Endodermal cell (in vitro differentiated cells): ENCODE measurements around the gene C1orf21. TPM values are rescaled to one million over a fixed set of nuclear protein-coding genes. Genes with fewer than 3 reads are reported as not detected.

Experiments
- DNase-seq: peaks from one replicate; pipeline ENCODE4 v3.0.0-alpha.2; 2017
- H3K27ac ChIP-seq: 2 replicates; pipeline ENCODE4 v1.5.1; 2013; ENCODE audit warnings: mild to moderate bottlenecking, low read depth, low read length, moderate library complexity
- H3K27me3 ChIP-seq: 2 replicates; pipeline ENCODE4 v1.6.1; 2013; ENCODE audit warnings: mild to moderate bottlenecking, low read length, moderate library complexity; ENCODE audit not compliant: insufficient read depth, control insufficient read depth, poor library complexity, severe bottlenecking
- H3K36me3 ChIP-seq: 2 replicates; pipeline ENCODE4 v1.7.0; 2013; ENCODE audit warnings: mild to moderate bottlenecking, low read length, moderate library complexity; ENCODE audit not compliant: control insufficient read depth, insufficient read depth
- H3K4me1 ChIP-seq: one replicate; pipeline ENCODE4 v1.7.0; 2013; ENCODE audit warnings: low read length; ENCODE audit not compliant: control insufficient read depth, insufficient read depth
- H3K4me3 ChIP-seq: 2 replicates; pipeline ENCODE4 v1.5.1; 2013; ENCODE audit warnings: mild to moderate bottlenecking, low read length, moderate library complexity
- H3K9ac ChIP-seq: 2 replicates; pipeline ENCODE4 v1.6.1; 2013; ENCODE audit warnings: mild to moderate bottlenecking, low read length, moderate library complexity; ENCODE audit not compliant: poor library complexity, severe bottlenecking; ENCODE audit errors: extremely low read depth
- H3K9me3 ChIP-seq: 2 replicates; pipeline ENCODE4 v1.6.1; 2013; ENCODE audit warnings: mild to moderate bottlenecking, low read length, moderate library complexity; ENCODE audit not compliant: control insufficient read depth
- H3K27ac Mint-ChIP-seq: 2 replicates; pipeline ENCODE4 v1.8.0; 2020; ENCODE audit warnings: mixed read lengths
- H3K27me3 Mint-ChIP-seq: 2 replicates; pipeline ENCODE4 v1.8.0; 2021; ENCODE audit warnings: mild to moderate bottlenecking, mixed read lengths; ENCODE audit not compliant: insufficient read depth
- H3K36me3 Mint-ChIP-seq: 2 replicates; pipeline ENCODE4 v1.8.0; 2020; ENCODE audit warnings: low read depth, mixed read lengths
- H3K4me1 Mint-ChIP-seq: 2 replicates; pipeline ENCODE4 v1.8.0; 2020; ENCODE audit warnings: mixed read lengths
- H3K4me3 Mint-ChIP-seq: 2 replicates; pipeline ENCODE4 v1.8.0; 2020; ENCODE audit warnings: mild to moderate bottlenecking, moderate library complexity, mixed read lengths
- H3K9me3 Mint-ChIP-seq: 2 replicates; pipeline ENCODE4 v1.8.0; 2020; ENCODE audit warnings: mild to moderate bottlenecking, mixed read lengths
- WGBS, 2 experiments: methylation state at CpG; one replicate each; pipeline versions ENCODE4 v1.1.5 to v1.1.7; 2013; ENCODE audit warnings: missing lambda C conversion rate in 2 of 2, mixed read lengths in 1 of 2; ENCODE audit not compliant: insufficient coverage in 1 of 2, insufficient read length in 1 of 2; 5-methylcytosine and 5-hydroxymethylcytosine counted together
- total RNA-seq, 2 donors: library from RNA; stranded (reverse); fragmentation: NEBNext Ultra II Directional in 1 of 2; extraction: Animal tissue kit (Norgen Biotek cat#: 25700) in 1 of 2; gene quantifications; 2 replicates in 1 of 2; 3 replicates in 1 of 2; pipeline ENCODE4 v1.2.1, GENCODE V29; 2021
- TF ChIP-seq, protein P1 (sequence below): fragments of 200-600 bp; sonication (generic); conservative IDR thresholded peaks from 2 replicates; pipeline ENCODE4 v1.5.0; 2021; ENCODE audit warnings: antibody characterized with exemption, mild to moderate bottlenecking

Gene C1orf21
- total RNA-seq, 2 donors from 2014 or later: 9.1 to 10.2 TPM

GRCh38 chr1:184558691-184559090 is 171.9 kb downstream of the C1orf21 start:
- Histone ChIP-seq H3K27ac (no peak overlapping the region), H3K9me3 (no peaks in the 10 kb centered on the region), H3K4me3 (no peak overlapping the region), H3K36me3 (no peaks in the 10 kb centered on the region), H3K27me3 (no peaks in the 10 kb centered on the region), H3K4me1 (peaks cover 9% of the 10 kb centered on the region), H3K9ac (no peak overlapping the region)
- DNase-seq: no peak
- no peak overlapping the region for H3K4me3 Mint-ChIP-seq
- H3K4me1 Mint-ChIP-seq: peaks cover 16% of the 10 kb centered on the region
- TF ChIP-seq, protein P1, sequence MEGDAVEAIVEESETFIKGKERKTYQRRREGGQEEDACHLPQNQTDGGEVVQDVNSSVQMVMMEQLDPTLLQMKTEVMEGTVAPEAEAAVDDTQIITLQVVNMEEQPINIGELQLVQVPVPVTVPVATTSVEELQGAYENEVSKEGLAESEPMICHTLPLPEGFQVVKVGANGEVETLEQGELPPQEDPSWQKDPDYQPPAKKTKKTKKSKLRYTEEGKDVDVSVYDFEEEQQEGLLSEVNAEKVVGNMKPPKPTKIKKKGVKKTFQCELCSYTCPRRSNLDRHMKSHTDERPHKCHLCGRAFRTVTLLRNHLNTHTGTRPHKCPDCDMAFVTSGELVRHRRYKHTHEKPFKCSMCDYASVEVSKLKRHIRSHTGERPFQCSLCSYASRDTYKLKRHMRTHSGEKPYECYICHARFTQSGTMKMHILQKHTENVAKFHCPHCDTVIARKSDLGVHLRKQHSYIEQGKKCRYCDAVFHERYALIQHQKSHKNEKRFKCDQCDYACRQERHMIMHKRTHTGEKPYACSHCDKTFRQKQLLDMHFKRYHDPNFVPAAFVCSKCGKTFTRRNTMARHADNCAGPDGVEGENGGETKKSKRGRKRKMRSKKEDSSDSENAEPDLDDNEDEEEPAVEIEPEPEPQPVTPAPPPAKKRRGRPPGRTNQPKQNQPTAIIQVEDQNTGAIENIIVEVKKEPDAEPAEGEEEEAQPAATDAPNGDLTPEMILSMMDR: no peak
- H3K27ac Mint-ChIP-seq: no peak overlapping the region
- H3K9me3 Mint-ChIP-seq: no peaks in the 10 kb centered on the region
- H3K36me3 Mint-ChIP-seq: no peaks in the 10 kb centered on the region
- peaks cover 3% of the 10 kb centered on the region for H3K27me3 Mint-ChIP-seq

- TF ChIP-seq, protein P1: no peak
- Histone ChIP-seq H3K36me3 (no peaks in the 10 kb centered on the region), H3K4me3 (no peak overlapping the region), H3K9ac (no peak overlapping the region), H3K9me3 (no peaks in the 10 kb centered on the region), H3K4me1 (peaks cover 9% of the 10 kb centered on the region), H3K27ac (no peak overlapping the region), H3K27me3 (no peaks in the 10 kb centered on the region)
- Mint-ChIP-seq H3K27ac (no peak overlapping the region), H3K9me3 (no peaks in the 10 kb centered on the region), H3K4me3 (no peak overlapping the region), H3K27me3 (peaks cover 3% of the 10 kb centered on the region), H3K36me3 (no peaks in the 10 kb centered on the region), H3K4me1 (peaks cover 18% of the 10 kb centered on the region)
- no peak for DNase-seq
- WGBS, 2 experiments: no CpG with 5 or more reads among the region's 1 CpG
Measured at GRCh38 chr1:184559117-184559713, 172.4 kb downstream of the C1orf21 start.

DNA sequence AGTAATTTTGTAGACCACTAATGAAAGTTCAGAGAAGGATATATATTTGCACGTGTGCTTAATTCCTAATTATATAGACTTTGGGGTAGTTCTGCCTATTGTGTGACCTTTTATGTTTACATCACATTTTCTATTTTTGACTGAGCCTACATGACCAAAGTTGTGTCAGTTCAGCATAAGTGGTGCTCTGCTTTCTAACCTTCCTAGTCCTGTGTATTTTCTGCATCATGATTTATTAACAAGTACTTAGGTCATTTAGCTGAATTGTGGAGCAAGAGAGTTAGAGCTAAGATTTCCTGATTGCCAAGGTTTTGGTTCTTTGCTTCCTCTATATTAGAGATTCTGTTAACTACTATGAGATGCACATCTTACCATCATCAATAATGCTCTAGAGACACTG is 176.0 kb downstream of the C1orf21 start:
- H3K27me3 Mint-ChIP-seq: peaks cover 3% of the 10 kb centered on the region
- H3K4me3 Mint-ChIP-seq: no peak overlapping the region
- TF ChIP-seq, protein P1: no peak
- H3K36me3 ChIP-seq: no peaks in the 10 kb centered on the region
- no peak for DNase-seq
- 88% methylated on average over 1 of the region's 1 CpG; no CpG with 5 or more reads in 1 of the 2 experiments for WGBS, 2 experiments
- H3K9me3 Mint-ChIP-seq: no peaks in the 10 kb centered on the region
- peaks cover 20% of the 10 kb centered on the region for H3K4me1 ChIP-seq
- no peaks in the 10 kb centered on the region for H3K36me3 Mint-ChIP-seq
- peaks cover 28% of the 10 kb centered on the region for H3K4me1 Mint-ChIP-seq
- no peak overlapping the region for H3K27ac ChIP-seq
- no peak overlapping the region for H3K27ac Mint-ChIP-seq
- no peaks in the 10 kb centered on the region for H3K27me3 ChIP-seq
- H3K9me3 ChIP-seq: no peaks in the 10 kb centered on the region
- H3K9ac ChIP-seq: no peak overlapping the region
- H3K4me3 ChIP-seq: no peak overlapping the region
